BLaER1 (cell line): ENCODE results near the gene MEG3.

ENCODE experiments used
- H3K27ac ChIP-seq: shearing (Covaris generic); formaldehyde crosslinking; 2 replicates; pipeline ENCODE4 v1.8.1; 2022
- H3K27me3 ChIP-seq: shearing (Covaris generic); formaldehyde crosslinking; 2 replicates; pipeline ENCODE4 v1.8.1; 2022
- H3K36me3 ChIP-seq: shearing (Covaris generic); formaldehyde crosslinking; 2 replicates; pipeline ENCODE4 v1.8.1; 2022
- H3K4me1 ChIP-seq: shearing (Covaris generic); formaldehyde crosslinking; 2 replicates; pipeline ENCODE4 v1.8.1; 2022
- H3K4me2 ChIP-seq: shearing (Covaris generic); formaldehyde crosslinking; 2 replicates; pipeline ENCODE4 v1.8.1; 2022
- H3K4me3 ChIP-seq: shearing (Covaris generic); formaldehyde crosslinking; 2 replicates; pipeline ENCODE4 v1.8.1; 2022
- H3K9ac ChIP-seq: shearing (Covaris generic); formaldehyde crosslinking; 2 replicates; pipeline ENCODE4 v1.8.1; 2022
- H3K9me3 ChIP-seq: shearing (Covaris generic); formaldehyde crosslinking; 2 replicates; pipeline ENCODE4 v1.8.1; 2022
- H4K20me1 ChIP-seq: shearing (Covaris generic); formaldehyde crosslinking; 2 replicates; pipeline ENCODE4 v1.8.1; 2022
- Cebpa-rat ChIP-seq: shearing (Covaris generic); IDR thresholded peaks from 2 replicates; pipeline ENCODE4 v1.8.1; 2022

The MEG3 gene

DNA sequence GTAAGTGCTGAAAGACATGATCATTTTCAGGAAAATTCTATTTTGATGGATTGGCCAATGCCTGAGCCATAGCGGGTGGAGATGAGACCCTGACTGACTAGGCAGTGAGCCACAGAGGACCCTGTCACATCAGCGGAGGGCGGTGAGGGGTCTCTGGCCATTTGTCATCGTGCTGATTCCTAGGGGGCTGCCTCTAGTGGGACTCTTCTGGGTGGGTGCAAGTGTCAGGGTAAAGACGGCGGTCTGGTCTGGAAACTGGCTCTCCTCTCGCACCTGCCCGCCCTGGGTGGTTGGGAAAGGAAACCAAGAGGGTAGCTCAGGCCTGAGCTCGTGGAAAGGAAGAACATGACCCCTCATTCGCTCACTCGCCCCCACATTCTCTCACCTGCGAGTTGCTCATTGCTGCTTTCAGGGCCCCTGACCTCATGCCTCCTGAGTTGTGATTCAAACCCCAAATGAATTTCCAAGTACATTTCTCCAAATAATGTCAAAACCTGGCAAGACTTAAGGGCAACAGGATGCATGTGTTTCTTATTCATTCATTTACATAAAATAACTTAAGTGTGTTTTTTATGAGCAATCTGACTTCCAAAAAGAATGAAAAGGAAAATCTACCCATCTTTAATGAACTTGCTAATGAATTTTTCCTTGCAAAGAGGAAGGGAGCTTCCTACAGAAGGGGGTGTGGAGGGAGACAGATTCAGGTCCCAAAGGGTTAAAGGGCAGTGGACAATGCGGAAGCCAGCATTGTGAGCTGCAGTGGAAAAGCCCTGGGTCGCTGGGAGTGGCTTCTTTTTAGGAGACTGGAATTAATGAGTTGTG lies 12.8 kb downstream of the MEG3 start:
- no peaks in the 10 kb centered on the region; the same call in 1 of the 2 replicates for H3K27me3 ChIP-seq
- no peaks in the 10 kb centered on the region for H3K9me3 ChIP-seq
- no peaks in the 10 kb centered on the region for H4K20me1 ChIP-seq
- H3K36me3 ChIP-seq, result no peaks in the 10 kb centered on the region
- no peak overlapping the region for H3K4me3 ChIP-seq
- H3K4me1 ChIP-seq, result peaks cover 67% of the 10 kb centered on the region
- no peak overlapping the region for H3K9ac ChIP-seq
- H3K27ac ChIP-seq, result no peak overlapping the region
- H3K4me2 ChIP-seq, result no peak overlapping the region; the same call in 1 of the 2 replicates
- TF ChIP-seq Cebpa-rat, result no peak

DNA sequence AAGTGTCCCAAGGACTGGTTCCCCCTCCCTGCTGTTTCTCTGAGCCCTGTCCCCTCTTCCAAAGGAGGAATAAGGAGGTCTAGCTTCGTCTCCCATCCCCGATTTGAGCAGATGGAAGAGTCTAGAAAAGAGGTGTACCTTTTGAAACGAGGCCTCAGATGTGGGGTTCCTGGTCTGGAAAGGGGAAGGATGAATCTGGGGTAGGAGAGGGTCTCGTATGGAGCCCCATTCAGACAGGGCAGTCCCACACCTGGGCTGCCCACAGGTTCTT lies 13.3 kb downstream of the MEG3 start:
- Histone ChIP-seq H3K9ac (no peak overlapping the region), H3K4me1 (peaks cover 73% of the 10 kb centered on the region), H3K4me3 (no peak overlapping the region), H4K20me1 (no peaks in the 10 kb centered on the region), H3K36me3 (no peaks in the 10 kb centered on the region), H3K27me3 (no peaks in the 10 kb centered on the region; the same call in 1 of the 2 replicates), H3K9me3 (no peaks in the 10 kb centered on the region), H3K4me2 (no peak overlapping the region), H3K27ac (no peak overlapping the region)
- no peak for TF ChIP-seq Cebpa-rat

DNA sequence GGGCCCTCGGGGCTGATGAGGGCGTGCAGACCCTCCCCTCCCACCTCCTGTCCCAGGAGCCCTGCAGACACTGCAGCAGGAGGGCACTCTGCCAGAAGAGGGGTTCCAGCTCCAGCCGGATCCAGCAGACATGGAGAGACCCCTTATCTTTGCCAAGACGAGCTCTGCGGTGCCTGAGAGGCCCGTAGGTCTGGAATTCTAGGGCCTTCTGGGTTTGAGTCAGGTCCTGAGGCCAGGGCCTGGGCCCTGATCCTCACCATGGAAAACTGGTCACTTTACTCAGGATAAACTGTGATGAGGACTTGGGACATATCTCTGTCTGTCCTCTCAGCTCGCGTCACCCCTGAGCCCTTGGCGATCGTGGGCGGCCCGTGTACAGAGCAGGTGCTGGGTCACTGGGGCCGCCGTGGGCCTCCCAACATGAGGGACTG lies 13.8 kb downstream of the MEG3 start:
- Histone ChIP-seq H3K4me1 (peaks cover 73% of the 10 kb centered on the region), H3K27ac (no peak overlapping the region), H3K4me3 (no peak overlapping the region), H3K9me3 (no peaks in the 10 kb centered on the region), H3K4me2 (no peak overlapping the region), H3K36me3 (no peaks in the 10 kb centered on the region), H3K9ac (no peak overlapping the region), H4K20me1 (no peaks in the 10 kb centered on the region), H3K27me3 (no peaks in the 10 kb centered on the region; the same call in 1 of the 2 replicates)
- no peak for TF ChIP-seq Cebpa-rat

DNA sequence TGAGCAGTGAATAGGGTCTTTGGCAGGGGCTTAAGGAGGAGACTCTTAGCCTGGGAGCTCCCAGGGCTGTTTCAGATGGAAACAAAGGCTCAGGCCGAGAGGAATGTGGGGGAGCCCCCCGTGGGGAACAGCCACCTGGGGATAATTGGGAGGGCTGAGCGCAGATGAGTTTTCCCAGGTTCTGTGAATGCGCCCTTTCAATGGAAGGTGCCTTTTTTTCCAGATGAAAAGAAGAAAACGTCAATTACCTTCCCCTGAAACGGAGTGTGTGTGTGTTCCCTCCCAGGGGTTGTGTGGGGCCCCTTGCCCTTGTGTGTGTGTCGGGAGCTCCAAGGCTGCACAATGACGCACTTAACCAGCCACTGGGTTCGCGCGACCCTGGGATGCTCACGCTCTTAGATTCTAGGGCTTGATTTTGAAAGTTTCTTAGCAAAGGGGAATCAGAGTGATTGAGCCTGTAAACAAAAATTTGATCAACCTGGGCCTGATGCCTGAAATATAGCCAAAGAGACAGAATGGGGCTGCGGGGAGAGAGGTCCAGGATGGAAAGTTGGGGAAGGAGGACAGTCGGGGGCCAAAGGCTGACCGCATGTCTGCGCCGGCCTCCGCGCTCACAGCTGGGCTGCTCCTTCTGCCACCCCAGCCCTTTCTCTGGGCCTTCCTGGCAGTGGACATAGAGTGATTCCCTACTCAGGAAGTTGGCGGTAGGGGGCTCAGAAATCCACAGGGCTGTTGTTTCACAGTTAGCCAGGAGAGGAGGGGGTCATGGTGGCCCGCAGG lies 14.6 kb downstream of the MEG3 start:
- no peaks in the 10 kb centered on the region for H3K27me3 ChIP-seq
- no peaks in the 10 kb centered on the region for H3K36me3 ChIP-seq
- no peaks in the 10 kb centered on the region for H3K9me3 ChIP-seq
- no peaks in the 10 kb centered on the region for H4K20me1 ChIP-seq
- no peak overlapping the region for H3K9ac ChIP-seq
- H3K4me3 ChIP-seq, result no peak overlapping the region
- H3K4me2 ChIP-seq, result no peak overlapping the region
- no peak overlapping the region for H3K27ac ChIP-seq
- TF ChIP-seq Cebpa-rat, result no peak
- peaks cover 65% of the 10 kb centered on the region for H3K4me1 ChIP-seq

DNA sequence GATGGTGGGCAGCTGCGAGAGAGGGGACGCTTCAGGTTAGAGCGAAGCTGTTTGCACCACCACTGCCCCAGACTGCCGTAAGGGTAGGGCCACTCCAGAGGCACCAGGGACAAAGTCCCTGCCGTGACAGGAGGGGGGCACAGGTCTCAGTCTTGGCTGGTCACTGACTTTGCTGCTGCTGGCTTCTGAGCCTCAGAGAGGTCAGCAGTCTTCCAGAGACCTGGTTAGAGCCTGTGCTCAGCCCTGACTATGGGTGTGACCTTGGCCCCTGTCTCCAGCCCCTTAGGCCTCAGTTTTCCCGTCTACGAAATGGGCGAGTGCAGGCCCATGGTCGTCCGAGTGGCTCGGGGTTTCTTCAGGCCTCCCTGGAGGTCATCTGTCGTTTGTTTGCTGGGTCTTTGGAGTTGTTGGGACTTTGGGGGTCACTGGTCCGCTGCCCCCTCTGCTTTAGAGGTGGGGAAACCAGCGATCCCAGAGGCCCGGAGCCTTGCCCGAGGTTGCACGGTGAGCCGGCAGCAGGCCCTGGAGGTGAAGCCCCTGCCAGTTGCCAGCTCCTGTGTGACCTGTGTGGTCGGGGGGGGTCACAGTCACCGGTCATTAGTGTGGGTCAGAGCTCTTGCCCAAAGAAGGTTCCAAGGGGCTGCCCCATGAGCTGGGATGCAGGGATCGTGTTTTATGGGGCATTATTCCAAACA lies 15.3 kb downstream of the MEG3 start:
- Histone ChIP-seq H3K4me2 (peak overlapping the region; percentile 89), H3K27me3 (no peaks in the 10 kb centered on the region), H3K36me3 (no peaks in the 10 kb centered on the region)

DNA sequence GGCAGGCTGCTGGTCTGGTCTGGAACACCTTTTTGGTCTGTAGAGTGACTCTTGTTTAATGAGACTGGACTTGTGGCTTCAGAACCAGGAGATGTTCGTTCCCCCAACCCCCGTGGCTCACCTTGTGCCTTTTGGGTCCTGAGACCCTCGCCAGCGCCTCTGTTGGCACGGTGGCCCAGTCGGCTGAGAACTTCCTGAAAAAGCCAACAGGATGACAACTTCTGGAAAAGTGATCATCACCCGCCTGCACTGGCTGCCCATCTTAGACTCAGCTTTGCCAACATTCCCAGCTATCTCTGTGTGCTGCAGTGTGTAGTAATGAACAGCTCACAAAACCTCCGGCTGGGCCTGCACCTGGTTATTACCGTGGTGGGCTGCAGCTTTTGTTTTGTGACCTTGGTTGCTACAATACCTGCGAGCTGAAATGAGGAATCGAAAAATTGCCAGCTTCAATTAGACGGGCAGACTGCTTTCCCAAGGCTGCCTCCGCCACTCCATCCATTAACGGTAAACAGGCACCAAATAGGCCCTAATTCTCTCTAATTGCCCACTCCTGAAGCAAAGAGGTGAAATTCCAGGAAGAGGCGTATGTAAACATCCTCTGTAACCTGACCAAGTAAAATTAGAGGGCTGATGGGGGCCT lies 16.0 kb downstream of the MEG3 start:
- Histone ChIP-seq H3K4me2 (peak overlapping the region; percentile 89), H3K9ac (no peak overlapping the region), H3K36me3 (no peaks in the 10 kb centered on the region), H3K27ac (no peak overlapping the region), H3K9me3 (no peaks in the 10 kb centered on the region), H3K4me3 (no peak overlapping the region), H3K27me3 (no peaks in the 10 kb centered on the region), H3K4me1 (peaks cover 52% of the 10 kb centered on the region), H4K20me1 (no peaks in the 10 kb centered on the region)
- TF ChIP-seq Cebpa-rat, result no peak

More for the DNA sequence above, 15.3 kb downstream of the MEG3 start:
- H3K9ac ChIP-seq, result no peak overlapping the region
- no peak overlapping the region for H3K4me3 ChIP-seq
- no peaks in the 10 kb centered on the region for H4K20me1 ChIP-seq
- H3K4me1 ChIP-seq, result peaks cover 58% of the 10 kb centered on the region
- no peak for TF ChIP-seq Cebpa-rat
- H3K9me3 ChIP-seq, result no peaks in the 10 kb centered on the region
- no peak overlapping the region for H3K27ac ChIP-seq

DNA sequence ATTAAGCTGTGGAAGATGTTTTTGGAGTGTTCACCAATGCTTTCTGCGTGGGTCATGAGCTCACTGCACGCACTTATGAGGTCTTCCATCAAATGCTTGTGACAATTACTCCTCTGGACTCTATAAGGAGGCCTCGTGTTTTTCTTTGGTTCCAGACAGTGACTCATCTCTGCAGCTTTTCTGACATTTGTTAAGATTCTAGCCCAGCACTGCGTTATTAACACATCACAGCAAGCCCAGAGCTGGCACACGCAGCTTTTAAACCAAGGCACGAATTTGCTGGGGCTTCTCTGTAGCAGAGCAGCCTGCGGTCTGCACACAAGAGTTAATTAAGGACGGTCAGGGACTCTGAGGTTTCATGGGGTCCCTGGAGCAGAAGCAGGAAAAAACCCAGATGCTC lies 16.9 kb downstream of the MEG3 start:
- H3K9me3 ChIP-seq, result no peaks in the 10 kb centered on the region
- no peaks in the 10 kb centered on the region for H3K27me3 ChIP-seq
- peak overlapping the region; percentile 89 for H3K4me2 ChIP-seq
- no peak for TF ChIP-seq Cebpa-rat
- peak overlapping the region; percentile 15; the same call in 1 of the 2 replicates for H3K4me3 ChIP-seq
- no peaks in the 10 kb centered on the region for H4K20me1 ChIP-seq
- H3K9ac ChIP-seq, result peak overlapping the region; percentile 49; the same call in 1 of the 2 replicates
- peak overlapping the region; percentile 25; the same call in 1 of the 2 replicates for H3K27ac ChIP-seq
- H3K4me1 ChIP-seq, result peaks cover 52% of the 10 kb centered on the region
- H3K36me3 ChIP-seq, result no peaks in the 10 kb centered on the region

DNA sequence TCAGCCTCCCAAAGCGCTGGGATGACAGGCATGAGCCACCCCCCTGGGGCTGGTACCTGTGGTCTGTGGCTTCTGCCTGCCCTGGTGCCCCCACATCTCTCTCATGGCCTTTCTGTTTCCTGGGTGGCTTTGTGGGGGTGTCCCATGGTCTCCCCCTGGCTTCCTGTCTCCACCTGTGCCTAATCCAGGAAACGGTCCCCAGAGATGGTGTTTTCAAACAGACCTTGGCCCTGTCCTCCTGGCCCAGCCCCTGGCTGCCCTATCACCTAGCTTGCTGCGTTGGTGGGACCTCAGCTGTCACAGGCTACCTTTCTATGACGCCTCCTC lies 18.1 kb downstream of the MEG3 start:
- H4K20me1 ChIP-seq, result no peaks in the 10 kb centered on the region
- no peaks in the 10 kb centered on the region for H3K9me3 ChIP-seq
- H3K27ac ChIP-seq, result no peak overlapping the region
- H3K9ac ChIP-seq, result no peak overlapping the region
- H3K4me1 ChIP-seq, result peaks cover 61% of the 10 kb centered on the region
- H3K4me3 ChIP-seq, result no peak overlapping the region
- H3K4me2 ChIP-seq, result peak overlapping the region; percentile 89
- H3K27me3 ChIP-seq, result no peaks in the 10 kb centered on the region
- H3K36me3 ChIP-seq, result no peaks in the 10 kb centered on the region
- no peak for TF ChIP-seq Cebpa-rat

DNA sequence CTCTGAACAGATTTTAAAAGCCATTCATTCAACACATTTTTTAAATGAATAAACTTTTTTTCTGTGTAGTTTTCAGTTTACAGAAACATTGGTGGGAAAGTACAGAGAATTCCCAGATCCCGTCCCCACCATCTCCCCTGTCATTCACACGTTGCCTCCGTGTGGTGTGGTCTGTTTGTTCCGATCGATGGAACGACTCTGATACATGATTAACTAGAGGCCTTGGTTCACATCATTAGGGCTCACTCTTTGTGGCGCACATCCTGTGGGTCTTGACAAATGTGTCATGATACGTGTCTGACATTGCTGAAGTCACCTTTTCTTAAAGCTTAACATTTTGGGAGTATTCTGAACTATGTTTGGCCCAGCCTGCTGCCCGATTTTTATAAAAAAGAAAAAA lies 18.5 kb downstream of the MEG3 start:
- no peak overlapping the region for H3K27ac ChIP-seq
- H3K27me3 ChIP-seq, result no peaks in the 10 kb centered on the region
- no peak overlapping the region for H3K9ac ChIP-seq
- peaks cover 65% of the 10 kb centered on the region for H3K4me1 ChIP-seq
- H3K9me3 ChIP-seq, result no peaks in the 10 kb centered on the region
- peak overlapping the region; percentile 89 for H3K4me2 ChIP-seq
- H4K20me1 ChIP-seq, result no peaks in the 10 kb centered on the region
- H3K4me3 ChIP-seq, result no peak overlapping the region
- no peak for TF ChIP-seq Cebpa-rat
- no peaks in the 10 kb centered on the region for H3K36me3 ChIP-seq

DNA sequence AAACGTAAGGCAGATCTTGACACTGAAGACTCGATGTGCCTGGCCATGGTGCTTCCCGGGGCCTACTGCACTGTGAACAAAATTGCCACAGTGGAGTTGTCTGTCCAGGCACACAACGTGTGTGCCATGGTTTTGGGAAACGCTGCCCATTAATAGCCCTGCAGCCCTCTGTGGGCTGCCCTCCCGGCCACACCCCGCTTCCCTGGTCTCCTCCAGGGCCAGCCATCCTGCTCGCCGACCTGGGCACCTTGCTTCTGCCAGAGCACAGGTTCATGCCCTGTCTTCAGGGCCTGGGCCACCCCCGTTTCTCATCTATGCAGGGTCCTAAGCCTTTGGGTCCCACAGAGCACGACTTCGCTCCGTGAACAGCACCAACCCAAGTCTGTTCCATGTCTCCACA lies 18.9 kb downstream of the MEG3 start:
- H3K4me3 ChIP-seq, result no peak overlapping the region
- no peaks in the 10 kb centered on the region for H3K36me3 ChIP-seq
- no peak for TF ChIP-seq Cebpa-rat
- H3K27me3 ChIP-seq, result no peaks in the 10 kb centered on the region
- no peaks in the 10 kb centered on the region for H4K20me1 ChIP-seq
- H3K4me2 ChIP-seq, result no peak overlapping the region
- H3K9ac ChIP-seq, result no peak overlapping the region
- peaks cover 69% of the 10 kb centered on the region for H3K4me1 ChIP-seq
- no peak overlapping the region for H3K27ac ChIP-seq
- H3K9me3 ChIP-seq, result no peaks in the 10 kb centered on the region
